Measurements from ENCODE around the gene TMEM98.
A peak's percentile ranks its signal among the peaks of the same experiment; 100 is the strongest.
"Not testable (repeated sequence)": the region's sequence is repeated elsewhere in the genome, so short reads cannot be mapped to it uniquely, and the experiment has no call there.

The TMEM98 gene, protein sequence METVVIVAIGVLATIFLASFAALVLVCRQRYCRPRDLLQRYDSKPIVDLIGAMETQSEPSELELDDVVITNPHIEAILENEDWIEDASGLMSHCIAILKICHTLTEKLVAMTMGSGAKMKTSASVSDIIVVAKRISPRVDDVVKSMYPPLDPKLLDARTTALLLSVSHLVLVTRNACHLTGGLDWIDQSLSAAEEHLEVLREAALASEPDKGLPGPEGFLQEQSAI

DNA sequence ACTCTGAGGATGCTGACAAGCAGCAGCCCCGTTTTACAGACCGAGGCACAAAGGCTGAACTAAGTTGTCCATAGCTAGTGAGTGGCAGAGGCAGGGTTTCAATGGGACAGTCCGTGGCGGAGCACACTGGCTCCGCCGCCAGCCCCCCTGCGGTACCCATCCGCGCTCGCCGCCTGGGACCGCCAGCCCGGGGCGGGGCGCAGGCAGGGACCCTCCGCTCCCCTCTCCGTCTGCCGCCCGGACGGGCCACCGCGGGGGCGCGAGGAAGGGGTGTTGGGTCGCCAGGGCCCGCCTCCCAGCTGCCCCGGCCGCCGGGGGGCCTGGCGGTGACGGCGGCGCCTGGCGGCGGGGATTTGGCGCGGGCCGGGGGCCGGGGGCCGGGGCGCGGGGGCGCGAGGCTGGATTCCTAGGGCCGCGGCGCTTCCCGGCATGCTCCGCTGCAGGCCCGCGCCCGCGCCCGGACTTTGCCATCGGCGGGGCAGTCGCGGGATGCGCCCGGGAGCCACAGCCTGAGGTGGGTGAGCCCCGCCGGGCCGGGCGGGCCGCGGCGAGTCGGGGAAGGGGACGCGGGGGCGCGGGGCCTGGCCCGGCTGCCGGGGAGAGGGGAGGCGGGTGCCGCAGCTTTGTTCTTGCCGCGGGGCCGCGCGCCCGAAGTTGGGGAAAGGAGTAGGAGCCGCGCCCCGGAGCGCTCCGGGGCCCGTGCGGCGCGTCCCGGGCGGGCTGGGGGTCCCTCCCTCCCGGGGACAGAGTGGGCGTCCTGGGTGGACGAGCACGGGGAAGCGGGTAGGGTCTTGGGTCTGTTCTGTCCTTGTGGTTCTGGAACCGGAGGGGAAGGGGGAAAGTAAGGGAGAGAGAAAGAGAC lies at the start of gene TMEM98:
Gene TMEM98, plus strand, starts transcription at position 430 of the 862 bp plus-strand sequence. CDS start 3,376 bp downstream, outside the sequence.
- TF ChIP-seq, protein P1, sequence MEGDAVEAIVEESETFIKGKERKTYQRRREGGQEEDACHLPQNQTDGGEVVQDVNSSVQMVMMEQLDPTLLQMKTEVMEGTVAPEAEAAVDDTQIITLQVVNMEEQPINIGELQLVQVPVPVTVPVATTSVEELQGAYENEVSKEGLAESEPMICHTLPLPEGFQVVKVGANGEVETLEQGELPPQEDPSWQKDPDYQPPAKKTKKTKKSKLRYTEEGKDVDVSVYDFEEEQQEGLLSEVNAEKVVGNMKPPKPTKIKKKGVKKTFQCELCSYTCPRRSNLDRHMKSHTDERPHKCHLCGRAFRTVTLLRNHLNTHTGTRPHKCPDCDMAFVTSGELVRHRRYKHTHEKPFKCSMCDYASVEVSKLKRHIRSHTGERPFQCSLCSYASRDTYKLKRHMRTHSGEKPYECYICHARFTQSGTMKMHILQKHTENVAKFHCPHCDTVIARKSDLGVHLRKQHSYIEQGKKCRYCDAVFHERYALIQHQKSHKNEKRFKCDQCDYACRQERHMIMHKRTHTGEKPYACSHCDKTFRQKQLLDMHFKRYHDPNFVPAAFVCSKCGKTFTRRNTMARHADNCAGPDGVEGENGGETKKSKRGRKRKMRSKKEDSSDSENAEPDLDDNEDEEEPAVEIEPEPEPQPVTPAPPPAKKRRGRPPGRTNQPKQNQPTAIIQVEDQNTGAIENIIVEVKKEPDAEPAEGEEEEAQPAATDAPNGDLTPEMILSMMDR (IDR thresholded peaks at IDR 0.05; ENCODE audit: control insufficient read depth, extremely low read depth, insufficient read depth) = no peak
- no peak for DNase-seq (ENCODE audit: low read depth)
- H3K4me3 ChIP-seq (ENCODE audit: low read depth, low read length) = peak within 1 kb of the TSS; percentile 62

DNA sequence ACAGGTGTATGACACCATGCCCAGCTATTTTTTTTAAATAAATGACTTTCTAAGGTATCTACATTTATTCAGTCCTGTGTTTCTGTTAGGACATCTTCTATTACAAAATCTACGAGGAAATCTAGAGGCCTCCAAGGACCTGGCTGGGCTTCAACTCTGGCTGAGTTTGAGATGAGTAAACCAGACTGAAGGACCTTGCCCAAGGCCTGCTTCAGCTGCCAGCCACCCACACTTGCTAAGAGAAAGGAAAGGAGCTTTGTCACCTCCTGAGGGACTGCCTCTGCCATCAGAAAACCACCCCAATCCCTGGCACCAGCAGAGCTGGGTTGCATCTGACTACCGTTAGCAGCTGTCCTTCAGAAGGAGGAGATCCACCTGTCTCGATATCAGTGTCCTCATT lies 49.7 kb upstream of the TMEM98 start:
- no peak for DNase-seq (ENCODE audit: low read depth)
- no peak overlapping the region for H3K4me3 ChIP-seq (ENCODE audit: low read depth, low read length)
- TF ChIP-seq, protein P1 (IDR thresholded peaks at IDR 0.05; ENCODE audit: control insufficient read depth, extremely low read depth, insufficient read depth) = no peak

DNA sequence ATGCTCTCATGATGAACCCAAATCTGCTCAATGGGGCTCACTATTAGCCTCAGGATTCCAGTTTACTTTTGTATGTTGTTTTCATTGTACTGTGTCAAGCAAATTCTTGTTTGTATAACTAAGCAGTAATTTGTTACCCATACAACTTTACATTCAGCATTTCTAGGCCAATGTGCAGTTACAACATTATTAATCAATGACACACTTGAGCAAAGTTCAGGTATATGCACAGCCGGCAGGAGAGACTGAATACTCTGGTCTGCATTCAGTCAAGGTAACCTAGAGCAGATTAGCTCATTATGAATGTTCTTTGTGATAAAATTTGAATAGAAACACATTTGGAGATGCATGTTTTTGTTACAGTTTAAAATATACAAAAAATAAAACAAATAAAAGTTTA lies 48.8 kb upstream of the TMEM98 start:
- TF ChIP-seq, protein P1 (IDR thresholded peaks at IDR 0.05; ENCODE audit: control insufficient read depth, extremely low read depth, insufficient read depth) = no peak
- H3K4me3 ChIP-seq (ENCODE audit: low read depth, low read length) = no peak overlapping the region
- DNase-seq (ENCODE audit: low read depth) = no peak

DNA sequence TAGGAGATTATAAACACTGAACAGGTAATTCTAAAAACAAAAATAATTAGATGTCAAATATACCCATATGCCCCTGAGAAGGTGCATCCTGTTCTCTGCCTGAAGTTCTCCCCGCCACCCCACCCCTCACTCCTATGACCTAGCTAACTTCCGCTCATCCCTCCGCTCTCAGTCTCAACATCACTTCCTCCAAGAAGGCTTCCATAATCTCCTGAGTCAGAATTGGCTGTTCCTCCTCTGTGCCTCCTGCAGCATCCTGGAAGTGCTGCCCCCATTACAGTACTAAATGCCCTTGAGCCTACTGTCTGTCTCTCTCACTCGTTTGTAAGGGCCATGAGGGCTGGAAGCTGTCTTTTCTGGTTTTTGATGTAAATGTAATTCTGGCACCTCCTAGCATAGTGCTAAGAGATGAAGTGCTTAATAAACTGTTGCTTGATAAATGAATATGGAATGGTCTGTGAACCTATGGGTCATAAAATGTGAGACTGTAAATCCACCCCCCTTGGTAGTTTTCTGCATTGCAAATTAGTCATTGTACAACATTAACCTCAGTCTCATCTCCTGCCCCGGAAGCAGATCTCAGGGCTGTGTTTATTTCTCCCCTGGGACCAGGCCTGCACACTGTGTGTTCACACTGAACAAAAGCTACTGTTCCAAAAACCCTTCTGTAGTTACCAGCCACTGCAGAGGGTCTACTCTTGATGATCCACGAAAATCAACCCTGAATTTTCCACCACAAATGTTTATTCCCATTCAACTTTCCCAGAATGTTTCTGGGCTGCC lies 47.1 kb upstream of the TMEM98 start:
- H3K4me3 ChIP-seq (ENCODE audit: low read depth, low read length) = no peak overlapping the region
- TF ChIP-seq, protein P1 (IDR thresholded peaks at IDR 0.05; ENCODE audit: control insufficient read depth, extremely low read depth, insufficient read depth) = no peak
- no peak for DNase-seq (ENCODE audit: low read depth)

DNA sequence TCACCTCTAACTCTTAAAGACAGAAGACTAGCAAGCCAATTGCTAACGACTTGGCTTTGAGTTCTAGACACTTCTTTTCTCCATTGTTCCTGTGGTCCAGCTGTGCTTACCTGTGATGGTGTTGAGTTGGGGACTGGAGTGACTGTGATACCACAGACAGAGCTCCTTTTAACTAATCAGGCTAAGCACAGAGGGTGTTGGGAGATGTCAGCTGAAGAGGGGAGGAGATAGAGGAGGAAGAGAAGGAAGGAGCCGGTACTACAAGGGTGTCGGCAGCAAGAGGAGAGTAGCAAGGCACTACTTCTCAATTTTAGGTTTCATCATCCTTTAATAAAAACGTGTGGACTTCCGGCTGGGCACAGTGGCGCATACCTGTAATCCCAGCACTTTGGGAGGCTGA lies 45.9 kb upstream of the TMEM98 start:
- no peak for DNase-seq (ENCODE audit: low read depth)
- H3K4me3 ChIP-seq (ENCODE audit: low read depth, low read length) = no peak overlapping the region
- TF ChIP-seq, protein P1 (IDR thresholded peaks at IDR 0.05; ENCODE audit: control insufficient read depth, extremely low read depth, insufficient read depth) = no peak

DNA sequence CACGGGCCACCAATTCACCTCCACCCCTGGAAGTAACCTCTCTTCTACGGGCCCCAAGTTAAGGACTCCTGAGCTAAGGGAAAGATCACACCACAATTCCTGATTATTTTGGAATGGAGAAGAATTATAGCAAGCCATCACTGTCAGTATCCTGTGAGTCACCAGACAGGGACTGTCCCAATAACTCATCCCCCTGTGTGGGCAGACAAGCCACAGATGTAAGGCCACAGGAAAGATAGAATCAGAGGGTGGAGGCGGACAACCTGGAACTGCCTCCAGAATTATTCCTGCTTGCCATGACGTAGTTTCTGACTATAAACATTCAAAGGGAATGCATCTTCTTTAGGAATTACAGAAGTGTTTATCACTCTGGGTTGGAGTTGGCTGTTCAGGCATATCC lies 45.2 kb upstream of the TMEM98 start:
- TF ChIP-seq, protein P1 (IDR thresholded peaks at IDR 0.05; ENCODE audit: control insufficient read depth, extremely low read depth, insufficient read depth) = no peak
- no peak for DNase-seq (ENCODE audit: low read depth)
- H3K4me3 ChIP-seq (ENCODE audit: low read depth, low read length) = no peak overlapping the region

DNA sequence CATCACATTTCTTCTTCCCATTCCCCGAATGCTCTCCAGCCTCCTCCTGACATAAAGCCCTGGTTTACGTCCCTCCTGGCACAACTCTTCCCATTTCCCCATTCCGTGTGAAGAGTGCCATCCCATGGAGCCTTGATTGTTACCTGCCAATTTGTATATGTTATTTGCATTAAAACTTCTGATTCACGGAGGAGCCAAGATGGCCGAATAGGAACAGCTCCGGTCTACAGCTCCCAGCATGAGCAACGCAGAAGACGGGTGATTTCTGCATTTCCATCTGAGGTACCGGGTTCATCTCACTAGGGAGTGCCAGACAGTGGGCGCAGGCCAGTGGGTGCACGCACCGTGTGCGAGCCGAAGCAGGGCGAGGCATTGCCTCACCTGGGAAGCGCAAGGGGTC lies 41.0 kb upstream of the TMEM98 start:
- not testable (repeated sequence) for H3K4me3 ChIP-seq (ENCODE audit: low read depth, low read length); DNase-seq (ENCODE audit: low read depth)

DNA sequence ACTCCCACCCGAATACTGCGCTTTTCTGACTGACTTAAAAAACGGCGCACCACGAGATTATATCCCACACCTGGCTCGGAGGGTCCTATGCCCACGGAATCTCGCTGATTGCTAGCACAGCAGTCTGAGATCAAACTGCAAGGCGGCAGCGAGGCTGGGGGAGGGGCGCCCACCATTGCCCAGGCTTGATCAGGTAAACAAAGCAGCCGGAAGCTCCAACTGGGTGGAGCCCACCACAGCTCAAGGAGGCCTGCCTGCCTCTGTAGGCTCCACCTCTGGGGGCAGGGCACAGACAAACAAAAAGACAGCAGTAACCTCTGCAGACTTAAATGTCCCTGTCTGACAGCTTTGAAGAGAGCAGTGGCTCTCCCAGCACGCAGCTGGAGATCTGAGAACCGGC lies 40.5 kb upstream of the TMEM98 start:
- not testable (repeated sequence) for H3K4me3 ChIP-seq (ENCODE audit: low read depth, low read length); DNase-seq (ENCODE audit: low read depth)
